AG08396 (cell line): ENCODE results near the gene LRRC23.
"Not testable (repeated sequence)": the region's sequence is repeated elsewhere in the genome, so short reads cannot be mapped to it uniquely, and the experiment has no call there.

ENCODE experiments used
- DNase-seq: peaks from one replicate; pipeline ENCODE4 v3.0.0; 2012; ENCODE audit warnings: low spot score, mixed read lengths

Gene LRRC23

GRCh38 chr12:6902448-6902847 lies 2.2 kb upstream of the LRRC23 start:
- no peak for DNase-seq

GRCh38 chr12:6903722-6904121 lies 900 bp upstream of the LRRC23 start:
- no peak for DNase-seq

GRCh38 chr12:6905414-6906040 lies 905 bp downstream of the LRRC23 start:
- no peak for DNase-seq

GRCh38 chr12:6908141-6908540 lies 3.5 kb downstream of the LRRC23 start:
- not testable (repeated sequence) for DNase-seq

- no peak for DNase-seq
These were observed 5.0 kb downstream of the LRRC23 start for GRCh38 chr12:6909421-6910145.

GRCh38 chr12:6912164-6912935 lies 7.7 kb downstream of the LRRC23 start:
- DNase-seq = no peak

GRCh38 chr12:6914246-6914946 lies 9.8 kb downstream of the LRRC23 start, which contains the start of gene ENO2:
TSS of gene ENO2 (plus strand) at chr12:6914580. CDS start at chr12:6915833, 1,253 bp downstream.
- peak; percentile 89 for DNase-seq

GRCh38 chr12:6914947-6915788 lies 10.5 kb downstream of the LRRC23 start:
- DNase-seq = no peak

GRCh38 chr12:6915789-6916285 lies 11.2 kb downstream of the LRRC23 start:
- DNase-seq = no peak

GRCh38 chr12:6916426-6917200 lies 12.0 kb downstream of the LRRC23 start:
- no peak for DNase-seq

GRCh38 chr12:6917491-6918231 lies 13.0 kb downstream of the LRRC23 start:
- no peak for DNase-seq

GRCh38 chr12:6919588-6919987 lies 15.0 kb downstream of the LRRC23 start:
- no peak for DNase-seq

- DNase-seq = no peak
These were observed 16.9 kb downstream of the LRRC23 start for GRCh38 chr12:6921539-6921938.

GRCh38 chr12:6921996-6922946 lies 17.6 kb downstream of the LRRC23 start:
- no peak for DNase-seq

- DNase-seq = no peak
These were observed 18.5 kb downstream of the LRRC23 start for GRCh38 chr12:6923003-6923732.

GRCh38 chr12:6923851-6924250 lies 19.2 kb downstream of the LRRC23 start:
- no peak for DNase-seq

- DNase-seq = no peak
These were observed 20.6 kb downstream of the LRRC23 start for GRCh38 chr12:6925239-6925539.
